HG02798 (cell line): ENCODE results near the gene FETUB.
"Not testable (repeated sequence)": the region's sequence is repeated elsewhere in the genome, so short reads cannot be mapped to it uniquely, and the experiment has no call there.

ENCODE experiments used
- ATAC-seq: cut with Tn5 transposase; IDR thresholded peaks from one replicate; pipeline ENCODE4 v1.9.1; 2021; ENCODE audit warnings: mild to moderate bottlenecking; ENCODE audit not compliant: unreplicated experiment, poor library complexity

The FETUB gene

GRCh38 chr3:186630950-186631641, 9.1 kb upstream of the FETUB start:
- ATAC-seq = no peak

GRCh38 chr3:186633481-186633880, 6.7 kb upstream of the FETUB start:
- no peak for ATAC-seq

GRCh38 chr3:186634207-186634606, 6.0 kb upstream of the FETUB start:
- ATAC-seq = not testable (repeated sequence)

- no peak for ATAC-seq
Observed at GRCh38 chr3:186635532-186635931, 4.7 kb upstream of the FETUB start.

GRCh38 chr3:186636536-186636935, 3.7 kb upstream of the FETUB start:
- no peak for ATAC-seq

- ATAC-seq = no peak
Observed at GRCh38 chr3:186637686-186638085, 2.5 kb upstream of the FETUB start.

- no peak for ATAC-seq
Observed at GRCh38 chr3:186638259-186638658, 1.9 kb upstream of the FETUB start.

- no peak for ATAC-seq
Observed at GRCh38 chr3:186640473-186640818, 247 bp downstream of the FETUB start.

- no peak for ATAC-seq
Observed at GRCh38 chr3:186640929-186641328, 730 bp downstream of the FETUB start.

GRCh38 chr3:186642014-186642413, 1.8 kb downstream of the FETUB start:
- no peak for ATAC-seq

GRCh38 chr3:186643493-186643892, 3.3 kb downstream of the FETUB start:
- no peak for ATAC-seq

- no peak for ATAC-seq
Observed at GRCh38 chr3:186644683-186645082, 4.5 kb downstream of the FETUB start.

- ATAC-seq = no peak
Observed at GRCh38 chr3:186646106-186646505, 5.9 kb downstream of the FETUB start.

GRCh38 chr3:186646841-186647240, 6.6 kb downstream of the FETUB start:
- no peak for ATAC-seq

- ATAC-seq = no peak
Observed at GRCh38 chr3:186648851-186649250, 8.7 kb downstream of the FETUB start.

- no peak for ATAC-seq
Observed at GRCh38 chr3:186651678-186652215, 11.5 kb downstream of the FETUB start.

GRCh38 chr3:186653080-186653707, 13.0 kb downstream of the FETUB start:
- peak; percentile 89 for ATAC-seq

- ATAC-seq = no peak
Observed at GRCh38 chr3:186653984-186654383, 13.8 kb downstream of the FETUB start.

- ATAC-seq = no peak
Observed at GRCh38 chr3:186663361-186664118, 23.3 kb downstream of the FETUB start.

- ATAC-seq = no peak
Observed at GRCh38 chr3:186664119-186664495, 23.9 kb downstream of the FETUB start.

- ATAC-seq = no peak
Observed at GRCh38 chr3:186664506-186664905, 24.3 kb downstream of the FETUB start.
